DMS53 treated with DMSO at 0.1 percent for 48 hours (cell line): ENCODE results near the gene ACSL4.
"Not testable (repeated sequence)": the region's sequence is repeated elsewhere in the genome, so short reads cannot be mapped to it uniquely, and the experiment has no call there.

ENCODE experiments used
- DNase-seq: peaks from one replicate; lab custom pipeline; 2025; ENCODE audit not compliant: unreplicated experiment; lab: John Stamatoyannopoulos, UW

The ACSL4 gene

DNA sequence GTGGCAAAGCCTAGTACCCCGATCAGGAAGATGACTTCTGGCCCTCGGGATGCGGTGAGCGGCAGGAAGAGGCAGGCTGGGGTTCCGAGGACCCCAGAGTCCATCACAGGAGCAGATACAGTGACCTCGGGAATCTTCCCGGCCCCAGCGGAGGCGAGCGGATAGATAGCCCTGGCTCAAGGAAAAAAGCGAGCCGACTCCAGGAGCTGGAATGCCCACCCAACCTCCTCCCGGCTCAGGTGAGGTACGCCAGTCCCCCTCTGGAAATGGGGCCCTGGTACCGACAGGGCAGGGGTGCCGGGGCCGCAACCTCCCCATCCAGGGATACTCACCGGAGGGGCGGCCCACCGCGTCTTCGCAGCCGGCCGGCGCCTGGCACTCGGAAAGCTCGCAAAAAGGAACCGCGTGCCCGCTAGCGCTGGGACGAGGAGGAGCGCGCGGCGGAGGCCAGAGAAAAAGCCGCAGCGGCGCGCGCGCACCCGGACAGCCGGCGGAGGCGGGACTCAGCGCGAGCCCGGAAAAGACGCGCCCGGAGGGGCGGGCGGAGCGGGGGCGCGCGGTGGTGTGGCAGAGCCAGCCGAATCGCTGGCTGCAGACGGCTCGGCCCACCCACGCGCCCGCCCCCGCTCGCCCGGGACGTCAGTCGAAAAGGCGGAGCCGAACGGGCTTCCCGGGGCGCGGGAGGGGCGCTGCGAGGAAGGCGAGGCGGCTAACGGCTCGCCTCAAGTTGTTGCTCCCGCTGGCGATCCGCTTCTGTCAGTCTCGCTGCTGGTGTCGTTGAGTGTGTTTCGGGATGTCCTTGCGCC is at the start of gene ACSL4:
TSS of gene ACSL4 (minus strand) at position 451 of the 806 bp plus-strand sequence. CDS start 49,894 bp downstream, outside the sequence.
- peak; percentile 63 for DNase-seq

DNA sequence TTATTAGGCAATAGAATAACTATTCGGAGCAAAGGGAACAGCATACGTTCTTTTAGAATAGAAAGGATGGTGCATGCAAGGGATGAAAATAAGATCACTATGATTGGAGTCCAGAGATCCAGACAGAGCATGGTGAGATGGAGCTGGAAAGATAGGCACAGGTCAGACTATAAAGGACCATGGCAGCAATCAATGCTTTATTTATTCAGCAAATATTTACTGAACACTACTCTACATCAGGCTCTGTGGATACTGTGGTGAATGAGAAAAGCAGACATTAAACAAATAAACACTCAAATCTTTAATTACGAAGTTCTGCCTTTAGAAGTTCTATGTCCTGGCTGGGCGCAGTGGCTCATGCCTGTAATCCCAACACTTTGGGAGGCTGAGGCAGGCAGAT is 44.7 kb upstream of the ACSL4 start:
- DNase-seq = peak; percentile 79

- no peak for DNase-seq
Observed at GRCh38 chrX:109776986-109777385, 43.9 kb upstream of the ACSL4 start.

- DNase-seq = no peak
Observed at GRCh38 chrX:109776432-109776831, 43.4 kb upstream of the ACSL4 start.

GRCh38 chrX:109775386-109775785 is 42.3 kb upstream of the ACSL4 start:
- DNase-seq = no peak

GRCh38 chrX:109774706-109775105 is 41.6 kb upstream of the ACSL4 start:
- no peak for DNase-seq

- DNase-seq = no peak
Observed at GRCh38 chrX:109774136-109774535, 41.1 kb upstream of the ACSL4 start.

- DNase-seq = no peak
Observed at GRCh38 chrX:109773374-109773773, 40.3 kb upstream of the ACSL4 start.

- no peak for DNase-seq
Observed at GRCh38 chrX:109770780-109771179, 37.7 kb upstream of the ACSL4 start.

DNA sequence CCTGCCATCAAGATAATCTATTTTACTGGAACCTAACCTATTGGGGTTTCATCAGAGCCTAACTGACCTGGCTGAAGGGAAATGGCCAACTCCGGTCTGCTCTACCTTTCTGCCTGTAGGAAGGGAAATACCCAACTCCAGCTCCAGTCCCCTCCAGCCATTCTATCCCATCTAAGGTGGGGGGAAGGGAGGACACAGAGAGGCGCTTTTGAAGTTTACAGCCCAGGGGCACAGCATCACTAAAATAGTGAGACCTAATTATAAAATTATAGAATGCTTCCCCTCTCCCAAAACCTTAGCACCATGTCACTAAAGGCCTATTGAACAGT is 27.8 kb upstream of the ACSL4 start:
- no peak for DNase-seq

GRCh38 chrX:109760209-109760921 is 27.3 kb upstream of the ACSL4 start:
- DNase-seq = peak; percentile 14

GRCh38 chrX:109753256-109753655 is 20.2 kb upstream of the ACSL4 start:
- DNase-seq = peak; percentile 3

DNA sequence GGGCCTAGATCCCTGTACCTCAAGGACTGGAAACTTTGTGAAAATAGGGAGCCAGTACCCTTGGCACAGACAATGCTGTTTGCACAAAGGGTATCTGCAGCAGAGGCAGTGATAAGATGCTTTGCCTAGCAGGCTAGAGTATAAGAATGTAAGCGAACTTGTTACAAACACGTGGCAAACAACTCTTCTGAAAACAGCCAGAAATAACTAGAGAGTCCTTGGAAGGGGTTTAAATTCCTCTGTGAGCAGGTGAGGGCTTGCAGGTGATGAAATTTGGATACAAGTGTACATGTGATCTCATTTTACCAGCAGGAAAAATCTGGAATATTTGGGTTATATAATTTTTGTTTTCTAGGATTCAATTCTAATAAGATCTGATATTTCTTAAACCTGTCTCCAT is 18.6 kb upstream of the ACSL4 start:
- DNase-seq = no peak

DNA sequence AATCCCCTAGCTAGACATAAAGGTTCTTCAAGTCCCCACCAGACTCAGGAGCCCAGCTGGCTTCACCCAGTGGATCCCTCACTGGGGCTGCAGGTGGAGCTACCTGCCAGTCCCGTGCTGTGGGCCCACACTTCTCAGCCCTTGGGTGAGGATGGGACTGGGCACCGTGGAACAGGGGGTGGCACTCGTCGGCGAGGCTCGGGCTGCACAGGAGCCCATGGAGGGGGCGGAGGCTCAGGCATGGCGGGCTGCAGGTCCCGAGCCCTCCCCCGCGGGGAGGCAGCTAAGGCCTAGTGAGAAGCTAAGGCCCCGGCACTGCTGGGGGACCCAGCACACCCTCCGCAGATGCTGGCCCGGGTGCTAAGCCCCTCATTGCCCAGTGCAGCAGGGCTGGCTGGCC is 16.1 kb upstream of the ACSL4 start:
- DNase-seq = no peak

DNA sequence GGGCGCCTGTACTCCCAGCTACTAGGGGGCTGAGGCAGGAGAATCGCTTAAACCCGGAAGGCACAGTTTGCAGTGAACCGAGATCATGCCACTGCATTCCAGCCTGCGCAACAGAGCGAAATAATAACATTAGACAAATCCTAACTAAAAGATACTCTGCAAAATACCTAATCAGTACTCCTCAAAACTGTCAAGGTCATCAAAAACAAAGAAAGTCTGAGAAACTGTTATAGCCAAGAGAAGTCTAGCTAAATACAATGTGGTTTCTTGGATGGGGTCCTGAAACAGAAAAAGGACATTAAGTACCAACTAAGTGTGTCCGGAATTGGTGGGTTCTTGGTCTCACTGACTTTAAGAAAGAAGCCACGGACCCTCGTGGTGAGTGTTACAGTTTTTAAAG is 14.6 kb upstream of the ACSL4 start:
- DNase-seq = no peak

- no peak for DNase-seq
Observed at GRCh38 chrX:109742722-109743121, 9.7 kb upstream of the ACSL4 start.

DNA sequence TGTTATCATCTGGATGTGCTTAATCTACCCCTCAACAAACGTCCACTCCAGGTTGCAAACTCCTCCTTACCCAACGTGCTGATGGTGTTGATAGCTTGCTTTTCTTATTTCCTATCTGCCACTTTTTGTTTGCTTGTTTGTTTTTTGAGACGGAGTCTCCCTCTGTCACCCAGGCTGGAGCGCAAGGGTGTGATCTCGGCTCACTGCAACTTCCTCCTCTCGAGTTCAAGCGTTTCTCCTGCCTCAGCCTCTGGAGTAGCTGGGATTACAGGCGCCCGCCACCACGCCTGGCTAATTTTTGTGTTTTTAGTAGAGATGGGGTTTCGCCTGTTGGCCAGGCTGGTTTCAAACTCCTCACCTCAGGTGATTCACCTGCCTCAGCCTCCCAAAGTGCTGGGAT is 7.8 kb upstream of the ACSL4 start:
- not testable (repeated sequence) for DNase-seq

- no peak for DNase-seq
Observed at GRCh38 chrX:109740433-109740809, 7.4 kb upstream of the ACSL4 start.

- DNase-seq = no peak
Observed at GRCh38 chrX:109739625-109740432, 6.8 kb upstream of the ACSL4 start.

- DNase-seq = no peak
Observed at GRCh38 chrX:109735202-109735744, 2.2 kb upstream of the ACSL4 start.

DNA sequence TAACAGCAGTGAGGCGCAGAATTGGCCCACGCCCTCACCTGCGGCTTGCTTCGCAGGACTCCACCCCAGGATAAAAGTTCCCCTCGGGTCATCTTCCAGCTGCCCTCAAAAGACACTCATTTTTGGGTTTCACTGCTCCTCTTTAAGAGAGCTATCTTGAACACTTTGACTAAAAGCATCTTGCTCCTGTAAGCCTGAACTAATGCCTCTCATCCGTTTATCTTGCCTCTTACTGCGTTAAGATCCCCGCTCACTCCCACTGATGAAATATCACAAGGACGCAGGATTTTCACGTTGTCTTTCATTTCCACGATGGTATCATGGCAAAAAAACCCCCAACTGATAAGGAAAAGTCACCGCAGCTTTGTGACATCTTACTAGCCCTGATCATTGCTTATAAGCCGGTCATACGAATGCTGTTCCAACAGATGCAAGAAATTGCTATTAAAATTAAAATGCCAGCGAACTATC is 591 bp upstream of the ACSL4 start:
- DNase-seq = no peak
